ENCODE data around the gene OXNAD1.

The OXNAD1 gene

GRCh38 chr3:16290827-16291196, 25.8 kb downstream of the OXNAD1 start:
- H3K27ac ChIP-seq (ENCODE audit: low read length): no peak overlapping the region

GRCh38 chr3:16294844-16295243, 29.8 kb downstream of the OXNAD1 start:
- Histone ChIP-seq H3K4me3 (ENCODE audit: low read length in 2 of 2) (no peak overlapping the region), H3K9me3 (ENCODE audit: control insufficient read depth in 2 of 2, low read length in 2 of 2) (no peaks in the 10 kb centered on the region), H3K36me3 (ENCODE audit: control insufficient read depth in 2 of 2, insufficient read depth in 2 of 2, low read length in 2 of 2) (peaks cover 0 to 7% of the 10 kb centered on the region in 2 donors), H3K27me3 (ENCODE audit: control insufficient read depth in 1 of 2, insufficient read depth in 2 of 2, low read length in 2 of 2) (no peaks in the 10 kb centered on the region), H3K9ac (ENCODE audit: low read length in 2 of 2) (no peak overlapping the region), H3K27ac (ENCODE audit: low read length) (no peak overlapping the region), H3K4me1 (ENCODE audit: control insufficient read depth, insufficient read depth, low read length) (no peaks in the 10 kb centered on the region)

More at GRCh38 chr3:16290827-16291196, 25.8 kb downstream of the OXNAD1 start:
- Histone ChIP-seq H3K4me1 (ENCODE audit: control insufficient read depth, insufficient read depth, low read length) (peaks cover 4% of the 10 kb centered on the region), H3K36me3 (ENCODE audit: control insufficient read depth in 2 of 2, insufficient read depth in 2 of 2, low read length in 2 of 2) (peaks cover 0 to 11% of the 10 kb centered on the region in 2 donors), H3K27me3 (ENCODE audit: control insufficient read depth in 1 of 2, insufficient read depth in 2 of 2, low read length in 2 of 2) (no peaks in the 10 kb centered on the region), H3K9me3 (ENCODE audit: control insufficient read depth in 2 of 2, low read length in 2 of 2) (no peaks in the 10 kb centered on the region), H3K4me3 (ENCODE audit: low read length in 2 of 2) (no peak overlapping the region), H3K9ac (ENCODE audit: low read length in 2 of 2) (no peak overlapping the region)

GRCh38 chr3:16295298-16295890, 30.4 kb downstream of the OXNAD1 start:
- Histone ChIP-seq H3K9ac (ENCODE audit: low read length in 2 of 2) (no peak overlapping the region), H3K27me3 (ENCODE audit: control insufficient read depth in 1 of 2, insufficient read depth in 2 of 2, low read length in 2 of 2) (no peaks in the 10 kb centered on the region), H3K9me3 (ENCODE audit: control insufficient read depth in 2 of 2, low read length in 2 of 2) (no peaks in the 10 kb centered on the region), H3K27ac (ENCODE audit: low read length) (no peak overlapping the region), H3K36me3 (ENCODE audit: control insufficient read depth in 2 of 2, insufficient read depth in 2 of 2, low read length in 2 of 2) (peaks cover 0 to 7% of the 10 kb centered on the region in 2 donors), H3K4me1 (ENCODE audit: control insufficient read depth, insufficient read depth, low read length) (no peaks in the 10 kb centered on the region), H3K4me3 (ENCODE audit: low read length in 2 of 2) (no peak overlapping the region)

GRCh38 chr3:16297997-16298885, 33.2 kb downstream of the OXNAD1 start:
- Histone ChIP-seq H3K4me3 (ENCODE audit: low read length in 2 of 2) (no peak overlapping the region), H3K9ac (ENCODE audit: low read length in 2 of 2) (no peak overlapping the region), H3K27ac (ENCODE audit: low read length) (peak overlapping the region; percentile 13), H3K4me1 (ENCODE audit: control insufficient read depth, insufficient read depth, low read length) (no peaks in the 10 kb centered on the region), H3K9me3 (ENCODE audit: control insufficient read depth in 2 of 2, low read length in 2 of 2) (no peaks in the 10 kb centered on the region), H3K36me3 (ENCODE audit: control insufficient read depth in 2 of 2, insufficient read depth in 2 of 2, low read length in 2 of 2) (peaks cover 7 to 25% of the 10 kb centered on the region in 2 donors), H3K27me3 (ENCODE audit: control insufficient read depth in 1 of 2, insufficient read depth in 2 of 2, low read length in 2 of 2) (no peaks in the 10 kb centered on the region)

GRCh38 chr3:16298891-16299290, 33.9 kb downstream of the OXNAD1 start:
- H3K9ac ChIP-seq (ENCODE audit: low read length in 2 of 2): no peak overlapping the region
- no peaks in the 10 kb centered on the region for H3K9me3 ChIP-seq (ENCODE audit: control insufficient read depth in 2 of 2, low read length in 2 of 2)
- no peaks in the 10 kb centered on the region for H3K4me1 ChIP-seq (ENCODE audit: control insufficient read depth, insufficient read depth, low read length)
- H3K27me3 ChIP-seq (ENCODE audit: control insufficient read depth in 1 of 2, insufficient read depth in 2 of 2, low read length in 2 of 2): no peaks in the 10 kb centered on the region
- H3K4me3 ChIP-seq (ENCODE audit: low read length in 2 of 2): no peak overlapping the region
- H3K27ac ChIP-seq (ENCODE audit: low read length): peak overlapping the region; percentile 13
- H3K36me3 ChIP-seq (ENCODE audit: control insufficient read depth in 2 of 2, insufficient read depth in 2 of 2, low read length in 2 of 2): peaks cover 8 to 25% of the 10 kb centered on the region in 2 donors

GRCh38 chr3:16299746-16300145, 34.7 kb downstream of the OXNAD1 start:
- no peak overlapping the region for H3K9ac ChIP-seq (ENCODE audit: low read length in 2 of 2)
- peaks cover 8 to 25% of the 10 kb centered on the region in 2 donors for H3K36me3 ChIP-seq (ENCODE audit: control insufficient read depth in 2 of 2, insufficient read depth in 2 of 2, low read length in 2 of 2)
- H3K4me1 ChIP-seq (ENCODE audit: control insufficient read depth, insufficient read depth, low read length): no peaks in the 10 kb centered on the region
- H3K9me3 ChIP-seq (ENCODE audit: control insufficient read depth in 2 of 2, low read length in 2 of 2): no peaks in the 10 kb centered on the region
- H3K27me3 ChIP-seq (ENCODE audit: control insufficient read depth in 1 of 2, insufficient read depth in 2 of 2, low read length in 2 of 2): no peaks in the 10 kb centered on the region
- H3K27ac ChIP-seq (ENCODE audit: low read length): no peak overlapping the region
- no peak overlapping the region for H3K4me3 ChIP-seq (ENCODE audit: low read length in 2 of 2)

- H3K36me3 ChIP-seq (ENCODE audit: control insufficient read depth in 2 of 2, insufficient read depth in 2 of 2, low read length in 2 of 2): peaks cover 8 to 27% of the 10 kb centered on the region in 2 donors
- H3K27me3 ChIP-seq (ENCODE audit: control insufficient read depth in 1 of 2, insufficient read depth in 2 of 2, low read length in 2 of 2): no peaks in the 10 kb centered on the region
- no peaks in the 10 kb centered on the region for H3K4me1 ChIP-seq (ENCODE audit: control insufficient read depth, insufficient read depth, low read length)
- no peak overlapping the region for H3K27ac ChIP-seq (ENCODE audit: low read length)
- H3K9ac ChIP-seq (ENCODE audit: low read length in 2 of 2): no peak overlapping the region
- no peak overlapping the region for H3K4me3 ChIP-seq (ENCODE audit: low read length in 2 of 2)
- H3K9me3 ChIP-seq (ENCODE audit: control insufficient read depth in 2 of 2, low read length in 2 of 2): no peaks in the 10 kb centered on the region
Observed at GRCh38 chr3:16300307-16300706, 35.3 kb downstream of the OXNAD1 start.

GRCh38 chr3:16300881-16301359, 35.9 kb downstream of the OXNAD1 start:
- Histone ChIP-seq H3K4me1 (ENCODE audit: control insufficient read depth, insufficient read depth, low read length) (no peaks in the 10 kb centered on the region), H3K9ac (ENCODE audit: low read length in 2 of 2) (no peak overlapping the region), H3K4me3 (ENCODE audit: low read length in 2 of 2) (no peak overlapping the region), H3K27me3 (ENCODE audit: control insufficient read depth in 1 of 2, insufficient read depth in 2 of 2, low read length in 2 of 2) (no peaks in the 10 kb centered on the region), H3K9me3 (ENCODE audit: control insufficient read depth in 2 of 2, low read length in 2 of 2) (no peaks in the 10 kb centered on the region), H3K27ac (ENCODE audit: low read length) (no peak overlapping the region), H3K36me3 (ENCODE audit: control insufficient read depth in 2 of 2, insufficient read depth in 2 of 2, low read length in 2 of 2) (peaks cover 8 to 25% of the 10 kb centered on the region in 2 donors)

- H3K27me3 ChIP-seq (ENCODE audit: control insufficient read depth in 1 of 2, insufficient read depth in 2 of 2, low read length in 2 of 2): no peaks in the 10 kb centered on the region
- H3K36me3 ChIP-seq (ENCODE audit: control insufficient read depth in 2 of 2, insufficient read depth in 2 of 2, low read length in 2 of 2): peaks cover 8 to 23% of the 10 kb centered on the region in 2 donors
- no peak overlapping the region for H3K9ac ChIP-seq (ENCODE audit: low read length in 2 of 2)
- no peak overlapping the region for H3K4me3 ChIP-seq (ENCODE audit: low read length in 2 of 2)
- H3K4me1 ChIP-seq (ENCODE audit: control insufficient read depth, insufficient read depth, low read length): no peaks in the 10 kb centered on the region
- no peak overlapping the region for H3K27ac ChIP-seq (ENCODE audit: low read length)
- no peaks in the 10 kb centered on the region for H3K9me3 ChIP-seq (ENCODE audit: control insufficient read depth in 2 of 2, low read length in 2 of 2)
Observed at GRCh38 chr3:16301507-16301906, 36.5 kb downstream of the OXNAD1 start.

- Histone ChIP-seq H3K27me3 (ENCODE audit: control insufficient read depth in 1 of 2, insufficient read depth in 2 of 2, low read length in 2 of 2) (no peaks in the 10 kb centered on the region), H3K36me3 (ENCODE audit: control insufficient read depth in 2 of 2, insufficient read depth in 2 of 2, low read length in 2 of 2) (peaks cover 8 to 23% of the 10 kb centered on the region in 2 donors), H3K4me3 (ENCODE audit: low read length in 2 of 2) (no peak overlapping the region), H3K27ac (ENCODE audit: low read length) (no peak overlapping the region), H3K9ac (ENCODE audit: low read length in 2 of 2) (no peak overlapping the region), H3K9me3 (ENCODE audit: control insufficient read depth in 2 of 2, low read length in 2 of 2) (no peaks in the 10 kb centered on the region), H3K4me1 (ENCODE audit: control insufficient read depth, insufficient read depth, low read length) (no peaks in the 10 kb centered on the region)
Observed at GRCh38 chr3:16302082-16302631, 37.1 kb downstream of the OXNAD1 start.
